K562 (cell line): ENCODE measurements around the gene CGREF1. TPM values are rescaled to one million over a fixed set of nuclear protein-coding genes. Genes with fewer than 3 reads are reported as not detected.

Source experiments
- CHD1 ChIP-seq: fragments of 200-600 bp; sonication (generic); IDR thresholded peaks from one replicate; pipeline ENCODE4 v1.6.1; 2012; ENCODE audit warnings: mild to moderate bottlenecking, moderate library complexity, low read length, inconsistent platforms
- FOXJ2 ChIP-seq: fragments of 200-800 bp; sonication (Bioruptor generic); IDR thresholded peaks from 2 replicates; pipeline ENCODE4 v1.6.1; 2016; ENCODE audit warnings: missing genetic modification characterization, missing compliant biosample characterization
- RBM22 ChIP-seq: fragments of 200-400 bp; formaldehyde crosslinking; IDR thresholded peaks from 2 replicates; pipeline ENCODE4 v1.6.1; 2018; ENCODE audit warnings: low read length, low read depth; ENCODE audit not compliant: poor library complexity, severe bottlenecking
- RBM34 ChIP-seq: fragments of 200-400 bp; formaldehyde crosslinking; IDR thresholded peaks from 2 replicates; pipeline ENCODE4 v1.6.1; 2018; ENCODE audit warnings: low read length, borderline replicate concordance; ENCODE audit not compliant: insufficient read depth
- RCOR1 ChIP-seq, 2 experiments: IDR thresholded peaks; 2 replicates each; pipeline ENCODE4 v1.6.1; 2012; ENCODE audit warnings: low read depth in 2 of 2, low read length in 2 of 2, borderline replicate concordance in 1 of 2, improper control_type of control experiment in 1 of 2
- RFX5 ChIP-seq: IDR thresholded peaks from 2 replicates; pipeline ENCODE4 v1.6.1; 2011; ENCODE audit warnings: low read depth, mild to moderate bottlenecking, improper control_type of control experiment, low read length
- SMAD3 ChIP-seq: fragments of 450-650 bp; formaldehyde crosslinking; conservative IDR thresholded peaks from 2 replicates; pipeline ENCODE4 v1.4.0; 2020; ENCODE audit warnings: mild to moderate bottlenecking
- SP1 ChIP-seq: sonication (generic); formaldehyde crosslinking; IDR thresholded peaks from 2 replicates; pipeline ENCODE4 v1.8.1; 2022; ENCODE audit warnings: mild to moderate bottlenecking, missing genetic modification reagents
- SUPT5H ChIP-seq: fragments of 450-650 bp; IDR thresholded peaks from 2 replicates; pipeline ENCODE4 v1.6.1; 2016
- TAF1 ChIP-seq: IDR thresholded peaks from 2 replicates; pipeline ENCODE4 v1.6.1; 2011; ENCODE audit warnings: mild to moderate bottlenecking, low read length, moderate library complexity; ENCODE audit not compliant: insufficient read depth, control insufficient read depth, severe bottlenecking; ENCODE audit errors: extremely low read depth
- TEAD2 ChIP-seq: fragments of 450-650 bp; IDR thresholded peaks from 2 replicates; pipeline ENCODE4 v1.6.1; 2016; ENCODE audit warnings: missing genetic modification characterization, control low read depth, missing compliant biosample characterization
- ZNF444 ChIP-seq: fragments of 250-450 bp; sonication (Bioruptor Pico); IDR thresholded peaks from 2 replicates; pipeline ENCODE4 v1.4.0; 2020; ENCODE audit warnings: mild to moderate bottlenecking, moderate library complexity
- ZNF76 ChIP-seq: fragments of 250-450 bp; sonication (Bioruptor Pico); IDR thresholded peaks from 2 replicates; pipeline ENCODE4 v1.4.0; 2020; ENCODE audit warnings: mild to moderate bottlenecking, moderate library complexity, borderline replicate concordance
- polyA plus RNA-seq, 8 experiments: library from polyadenylated mRNA; depleted of rRNA in 4 of 8; stranded (reverse) in 5 of 8; unstranded in 3 of 8; fragments of >200 nt; fragmentation: Nextera tagmentation in 2 of 8; fragmentation: Illumina TruSeq in 1 of 8; extraction: Ambion mirVana in 2 of 8; extraction: Trizol in 1 of 8; gene quantifications; 2 replicates each; pipeline versions ENCODE4 v1.2.1 to v1.2.3, GENCODE V29; 2011 to 2014; ENCODE audit warnings: inconsistent platforms in 1 of 8, missing spikeins in 1 of 8
- total RNA-seq, 7 experiments: library from RNA; depleted of rRNA in 6 of 7; stranded (reverse); fragments of >200 nt in 6 of 7; fragmentation: Illumina TruSeq in 2 of 7; extraction: Trizol in 2 of 7; gene quantifications; 2 replicates each; pipeline versions ENCODE4 v1.2.1 to v1.2.3, GENCODE V29; 2011 to 2021; ENCODE audit warnings: low replicate concordance in 1 of 7
- TF ChIP-seq, protein P1 (sequence below): fragments of 450-650 bp; IDR thresholded peaks from 2 replicates; pipeline ENCODE4 v1.6.1; 2016; ENCODE audit warnings: mild to moderate bottlenecking, moderate library complexity
- TF ChIP-seq, protein P2 (sequence below): IDR thresholded peaks from 2 replicates; pipeline ENCODE4 v1.6.1; 2011; ENCODE audit not compliant: insufficient read length; ENCODE audit errors: extremely low read depth

The CGREF1 gene
- total and polyA plus RNA-seq, 9 of the 15 experiments (the other 6 are each of a cell fraction or from before 2014, with no cell fraction given), result 0.07 to 0.50 (median 0.37) TPM

DNA sequence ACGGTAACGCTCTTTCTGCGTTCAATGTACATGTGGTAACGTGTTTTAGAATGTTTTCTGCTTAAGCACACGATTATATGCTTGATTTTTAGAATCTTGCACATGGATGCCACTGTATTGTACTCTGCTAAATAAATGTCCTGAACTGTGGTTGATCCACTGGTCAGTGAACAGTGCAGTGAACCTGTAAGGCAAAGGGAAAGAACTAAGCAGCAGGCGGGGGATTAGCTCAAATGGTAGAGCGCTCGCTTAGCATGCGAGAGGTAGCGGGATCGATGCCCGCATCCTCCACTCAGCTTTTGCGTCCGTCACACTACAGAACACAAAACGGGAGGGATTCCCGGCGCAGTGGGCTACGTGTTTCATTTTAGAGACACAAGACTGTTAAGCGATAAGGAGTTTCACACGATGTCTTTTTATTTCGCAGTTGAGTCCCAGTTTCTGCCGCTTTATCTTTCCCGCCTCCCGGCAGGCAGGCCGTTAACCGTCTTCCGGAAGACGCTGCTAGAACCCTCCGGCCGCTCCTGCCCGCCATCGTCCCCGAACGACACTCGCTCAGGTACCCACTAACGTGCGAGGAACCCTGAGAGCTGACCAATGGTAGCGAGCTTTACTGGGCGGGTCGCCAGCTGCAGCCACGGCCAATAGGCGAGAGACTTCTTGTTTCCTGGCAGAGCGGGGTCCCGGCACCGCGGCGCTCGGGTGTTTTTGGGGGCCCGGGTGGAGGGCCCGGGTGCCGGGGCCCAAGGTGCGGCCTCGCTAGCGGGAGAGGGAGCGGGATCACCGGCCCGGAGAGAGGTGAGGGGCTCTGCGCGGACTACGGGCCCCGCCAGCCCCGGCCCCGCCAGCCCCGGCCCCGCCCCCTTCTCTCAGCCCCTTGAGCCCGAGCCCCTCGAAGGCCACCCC lies 67.7 kb downstream of the CGREF1 start, which contains the start of gene AGBL5 (continued):
- TF ChIP-seq CHD1, result peak; percentile 92
- TF ChIP-seq RBM22, result peak; percentile 28
- peak; percentile 92 for TF ChIP-seq SP1 (CRISPR knock-in tag)
- TF ChIP-seq, protein P1, sequence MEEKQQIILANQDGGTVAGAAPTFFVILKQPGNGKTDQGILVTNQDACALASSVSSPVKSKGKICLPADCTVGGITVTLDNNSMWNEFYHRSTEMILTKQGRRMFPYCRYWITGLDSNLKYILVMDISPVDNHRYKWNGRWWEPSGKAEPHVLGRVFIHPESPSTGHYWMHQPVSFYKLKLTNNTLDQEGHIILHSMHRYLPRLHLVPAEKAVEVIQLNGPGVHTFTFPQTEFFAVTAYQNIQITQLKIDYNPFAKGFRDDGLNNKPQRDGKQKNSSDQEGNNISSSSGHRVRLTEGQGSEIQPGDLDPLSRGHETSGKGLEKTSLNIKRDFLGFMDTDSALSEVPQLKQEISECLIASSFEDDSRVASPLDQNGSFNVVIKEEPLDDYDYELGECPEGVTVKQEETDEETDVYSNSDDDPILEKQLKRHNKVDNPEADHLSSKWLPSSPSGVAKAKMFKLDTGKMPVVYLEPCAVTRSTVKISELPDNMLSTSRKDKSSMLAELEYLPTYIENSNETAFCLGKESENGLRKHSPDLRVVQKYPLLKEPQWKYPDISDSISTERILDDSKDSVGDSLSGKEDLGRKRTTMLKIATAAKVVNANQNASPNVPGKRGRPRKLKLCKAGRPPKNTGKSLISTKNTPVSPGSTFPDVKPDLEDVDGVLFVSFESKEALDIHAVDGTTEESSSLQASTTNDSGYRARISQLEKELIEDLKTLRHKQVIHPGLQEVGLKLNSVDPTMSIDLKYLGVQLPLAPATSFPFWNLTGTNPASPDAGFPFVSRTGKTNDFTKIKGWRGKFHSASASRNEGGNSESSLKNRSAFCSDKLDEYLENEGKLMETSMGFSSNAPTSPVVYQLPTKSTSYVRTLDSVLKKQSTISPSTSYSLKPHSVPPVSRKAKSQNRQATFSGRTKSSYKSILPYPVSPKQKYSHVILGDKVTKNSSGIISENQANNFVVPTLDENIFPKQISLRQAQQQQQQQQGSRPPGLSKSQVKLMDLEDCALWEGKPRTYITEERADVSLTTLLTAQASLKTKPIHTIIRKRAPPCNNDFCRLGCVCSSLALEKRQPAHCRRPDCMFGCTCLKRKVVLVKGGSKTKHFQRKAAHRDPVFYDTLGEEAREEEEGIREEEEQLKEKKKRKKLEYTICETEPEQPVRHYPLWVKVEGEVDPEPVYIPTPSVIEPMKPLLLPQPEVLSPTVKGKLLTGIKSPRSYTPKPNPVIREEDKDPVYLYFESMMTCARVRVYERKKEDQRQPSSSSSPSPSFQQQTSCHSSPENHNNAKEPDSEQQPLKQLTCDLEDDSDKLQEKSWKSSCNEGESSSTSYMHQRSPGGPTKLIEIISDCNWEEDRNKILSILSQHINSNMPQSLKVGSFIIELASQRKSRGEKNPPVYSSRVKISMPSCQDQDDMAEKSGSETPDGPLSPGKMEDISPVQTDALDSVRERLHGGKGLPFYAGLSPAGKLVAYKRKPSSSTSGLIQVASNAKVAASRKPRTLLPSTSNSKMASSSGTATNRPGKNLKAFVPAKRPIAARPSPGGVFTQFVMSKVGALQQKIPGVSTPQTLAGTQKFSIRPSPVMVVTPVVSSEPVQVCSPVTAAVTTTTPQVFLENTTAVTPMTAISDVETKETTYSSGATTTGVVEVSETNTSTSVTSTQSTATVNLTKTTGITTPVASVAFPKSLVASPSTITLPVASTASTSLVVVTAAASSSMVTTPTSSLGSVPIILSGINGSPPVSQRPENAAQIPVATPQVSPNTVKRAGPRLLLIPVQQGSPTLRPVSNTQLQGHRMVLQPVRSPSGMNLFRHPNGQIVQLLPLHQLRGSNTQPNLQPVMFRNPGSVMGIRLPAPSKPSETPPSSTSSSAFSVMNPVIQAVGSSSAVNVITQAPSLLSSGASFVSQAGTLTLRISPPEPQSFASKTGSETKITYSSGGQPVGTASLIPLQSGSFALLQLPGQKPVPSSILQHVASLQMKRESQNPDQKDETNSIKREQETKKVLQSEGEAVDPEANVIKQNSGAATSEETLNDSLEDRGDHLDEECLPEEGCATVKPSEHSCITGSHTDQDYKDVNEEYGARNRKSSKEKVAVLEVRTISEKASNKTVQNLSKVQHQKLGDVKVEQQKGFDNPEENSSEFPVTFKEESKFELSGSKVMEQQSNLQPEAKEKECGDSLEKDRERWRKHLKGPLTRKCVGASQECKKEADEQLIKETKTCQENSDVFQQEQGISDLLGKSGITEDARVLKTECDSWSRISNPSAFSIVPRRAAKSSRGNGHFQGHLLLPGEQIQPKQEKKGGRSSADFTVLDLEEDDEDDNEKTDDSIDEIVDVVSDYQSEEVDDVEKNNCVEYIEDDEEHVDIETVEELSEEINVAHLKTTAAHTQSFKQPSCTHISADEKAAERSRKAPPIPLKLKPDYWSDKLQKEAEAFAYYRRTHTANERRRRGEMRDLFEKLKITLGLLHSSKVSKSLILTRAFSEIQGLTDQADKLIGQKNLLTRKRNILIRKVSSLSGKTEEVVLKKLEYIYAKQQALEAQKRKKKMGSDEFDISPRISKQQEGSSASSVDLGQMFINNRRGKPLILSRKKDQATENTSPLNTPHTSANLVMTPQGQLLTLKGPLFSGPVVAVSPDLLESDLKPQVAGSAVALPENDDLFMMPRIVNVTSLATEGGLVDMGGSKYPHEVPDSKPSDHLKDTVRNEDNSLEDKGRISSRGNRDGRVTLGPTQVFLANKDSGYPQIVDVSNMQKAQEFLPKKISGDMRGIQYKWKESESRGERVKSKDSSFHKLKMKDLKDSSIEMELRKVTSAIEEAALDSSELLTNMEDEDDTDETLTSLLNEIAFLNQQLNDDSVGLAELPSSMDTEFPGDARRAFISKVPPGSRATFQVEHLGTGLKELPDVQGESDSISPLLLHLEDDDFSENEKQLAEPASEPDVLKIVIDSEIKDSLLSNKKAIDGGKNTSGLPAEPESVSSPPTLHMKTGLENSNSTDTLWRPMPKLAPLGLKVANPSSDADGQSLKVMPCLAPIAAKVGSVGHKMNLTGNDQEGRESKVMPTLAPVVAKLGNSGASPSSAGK, result peak; percentile 99
- TF ChIP-seq RCOR1 (IDR thresholded peaks at IDR 0.05; ENCODE audit: borderline replicate concordance in 1 of 2, low read depth in 2 of 2, low read length in 2 of 2), result peak; percentile 20 to 59; a peak in 1 of 4 replicates
- TF ChIP-seq, protein P2, sequence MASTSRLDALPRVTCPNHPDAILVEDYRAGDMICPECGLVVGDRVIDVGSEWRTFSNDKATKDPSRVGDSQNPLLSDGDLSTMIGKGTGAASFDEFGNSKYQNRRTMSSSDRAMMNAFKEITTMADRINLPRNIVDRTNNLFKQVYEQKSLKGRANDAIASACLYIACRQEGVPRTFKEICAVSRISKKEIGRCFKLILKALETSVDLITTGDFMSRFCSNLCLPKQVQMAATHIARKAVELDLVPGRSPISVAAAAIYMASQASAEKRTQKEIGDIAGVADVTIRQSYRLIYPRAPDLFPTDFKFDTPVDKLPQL, result peak; percentile 12
- no peak for TF ChIP-seq TEAD2 (tag)
- no peak for TF ChIP-seq RBM34
- TF ChIP-seq ZNF444 (CRISPR knock-in tag), result no peak
- TF ChIP-seq FOXJ2, result peak; percentile 69; the same call in 1 of the 2 replicates
- peak; percentile 60 for TF ChIP-seq TAF1
- TF ChIP-seq RFX5, result peak; percentile 62; the same call in 1 of the 2 replicates
- TF ChIP-seq SMAD3 (CRISPR knock-in tag), result peak; percentile 77
- peak; percentile 46; the same call in 1 of the 2 replicates for TF ChIP-seq ZNF76 (CRISPR knock-in tag)
- TF ChIP-seq SUPT5H, result peak; percentile 81
